ENCODE data around the gene CDK6. TPM values are rescaled to one million over a fixed set of nuclear protein-coding genes. Genes with fewer than 3 reads are reported as not detected.

The CDK6 gene
- total RNA-seq, 2 donors from 2014 or later = 13.6 to 39.9 TPM

DNA sequence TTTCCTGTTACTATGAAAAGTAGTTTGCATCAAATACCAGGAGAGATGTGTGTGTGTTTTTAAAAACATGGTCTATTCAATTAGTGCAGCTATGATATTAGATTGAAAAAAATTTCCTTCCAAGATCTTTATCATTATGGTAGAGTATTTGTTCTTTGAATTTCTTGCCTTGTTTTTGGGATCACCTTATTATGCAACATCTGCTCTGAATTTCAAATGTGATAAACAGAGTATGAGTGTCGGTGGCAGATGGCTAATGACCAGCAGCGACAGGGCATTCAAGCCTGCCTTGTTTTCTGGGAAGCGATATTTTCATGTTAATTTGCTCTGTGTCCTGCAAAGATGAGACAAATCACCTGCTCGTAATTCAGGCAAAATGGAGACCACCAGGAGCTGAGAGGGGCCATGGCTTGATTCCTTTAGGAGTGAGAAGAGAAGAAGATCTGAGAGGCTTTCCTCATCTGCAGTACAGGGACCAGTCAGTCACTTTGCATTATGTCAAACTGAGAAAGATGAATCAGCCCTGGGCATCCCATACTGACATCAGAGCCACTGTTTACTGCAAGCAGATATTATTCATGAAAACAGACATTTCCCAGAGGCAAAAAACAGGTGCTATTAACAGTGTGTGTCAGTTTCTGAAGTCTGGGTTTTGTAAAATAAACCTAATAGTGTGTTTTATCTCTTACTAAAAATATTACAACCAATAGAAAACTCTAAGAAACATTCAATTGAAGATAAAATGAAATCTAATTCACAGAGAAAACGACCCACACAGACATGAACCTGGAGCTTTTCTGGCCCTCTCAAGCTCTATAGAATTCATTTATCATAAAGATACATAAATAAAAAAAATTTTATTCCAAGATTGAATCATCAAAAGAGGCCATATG lies 67.6 kb downstream of the CDK6 start:
- Histone ChIP-seq H3K9me3 (no peaks in the 10 kb centered on the region), H3K4me1 (replicated peaks) (no peaks in the 10 kb centered on the region), H3K27me3 (replicated peaks; ENCODE audit: insufficient read depth) (no peaks in the 10 kb centered on the region), H3K4me3 (no peak overlapping the region), H3K36me3 (no peaks in the 10 kb centered on the region), H3K27ac (no peak overlapping the region)
- intact Hi-C loops (cut with DNase I) = no loop called here
- no peak for DNase-seq (ENCODE audit: low spot score)
- WGBS = 91% methylated on average over 5 of the region's 5 CpGs
- TF ChIP-seq, protein P1, sequence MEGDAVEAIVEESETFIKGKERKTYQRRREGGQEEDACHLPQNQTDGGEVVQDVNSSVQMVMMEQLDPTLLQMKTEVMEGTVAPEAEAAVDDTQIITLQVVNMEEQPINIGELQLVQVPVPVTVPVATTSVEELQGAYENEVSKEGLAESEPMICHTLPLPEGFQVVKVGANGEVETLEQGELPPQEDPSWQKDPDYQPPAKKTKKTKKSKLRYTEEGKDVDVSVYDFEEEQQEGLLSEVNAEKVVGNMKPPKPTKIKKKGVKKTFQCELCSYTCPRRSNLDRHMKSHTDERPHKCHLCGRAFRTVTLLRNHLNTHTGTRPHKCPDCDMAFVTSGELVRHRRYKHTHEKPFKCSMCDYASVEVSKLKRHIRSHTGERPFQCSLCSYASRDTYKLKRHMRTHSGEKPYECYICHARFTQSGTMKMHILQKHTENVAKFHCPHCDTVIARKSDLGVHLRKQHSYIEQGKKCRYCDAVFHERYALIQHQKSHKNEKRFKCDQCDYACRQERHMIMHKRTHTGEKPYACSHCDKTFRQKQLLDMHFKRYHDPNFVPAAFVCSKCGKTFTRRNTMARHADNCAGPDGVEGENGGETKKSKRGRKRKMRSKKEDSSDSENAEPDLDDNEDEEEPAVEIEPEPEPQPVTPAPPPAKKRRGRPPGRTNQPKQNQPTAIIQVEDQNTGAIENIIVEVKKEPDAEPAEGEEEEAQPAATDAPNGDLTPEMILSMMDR (IDR thresholded peaks at IDR 0.05) = no peak
- TF ChIP-seq POLR2AphosphoS5 (IDR thresholded peaks at IDR 0.05) = no peak
- no peak for TF ChIP-seq POLR2A (IDR thresholded peaks at IDR 0.05)

DNA sequence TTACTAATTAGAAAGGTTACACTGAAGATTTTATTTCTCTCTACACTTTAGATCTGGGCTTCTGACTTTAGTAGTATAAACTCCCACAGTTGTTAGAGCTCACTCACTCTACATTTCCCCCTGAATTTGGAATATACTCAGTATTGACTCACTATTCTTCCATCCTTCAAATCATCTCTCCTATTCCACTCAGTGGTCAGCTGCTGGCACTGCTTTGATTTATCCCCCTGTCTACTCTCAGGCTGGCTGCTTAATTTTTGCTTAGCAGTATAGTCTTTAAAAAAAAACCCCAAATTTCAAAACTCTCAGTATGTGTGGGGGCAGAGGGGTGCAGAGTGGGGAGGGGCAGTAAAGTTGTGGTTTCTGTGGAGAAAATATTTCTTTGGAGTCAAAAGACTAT lies 68.9 kb downstream of the CDK6 start:
- Histone ChIP-seq H3K36me3 (no peaks in the 10 kb centered on the region), H3K4me3 (no peak overlapping the region), H3K27me3 (replicated peaks; ENCODE audit: insufficient read depth) (no peaks in the 10 kb centered on the region), H3K4me1 (replicated peaks) (no peaks in the 10 kb centered on the region), H3K27ac (no peak overlapping the region), H3K9me3 (no peaks in the 10 kb centered on the region)
- intact Hi-C loops (cut with DNase I) = no loop called here
- DNase-seq (ENCODE audit: low spot score) = no peak
- TF ChIP-seq POLR2AphosphoS5 (IDR thresholded peaks at IDR 0.05) (no peak), POLR2A (IDR thresholded peaks at IDR 0.05) (no peak)
- TF ChIP-seq, protein P1 (IDR thresholded peaks at IDR 0.05) = no peak

DNA sequence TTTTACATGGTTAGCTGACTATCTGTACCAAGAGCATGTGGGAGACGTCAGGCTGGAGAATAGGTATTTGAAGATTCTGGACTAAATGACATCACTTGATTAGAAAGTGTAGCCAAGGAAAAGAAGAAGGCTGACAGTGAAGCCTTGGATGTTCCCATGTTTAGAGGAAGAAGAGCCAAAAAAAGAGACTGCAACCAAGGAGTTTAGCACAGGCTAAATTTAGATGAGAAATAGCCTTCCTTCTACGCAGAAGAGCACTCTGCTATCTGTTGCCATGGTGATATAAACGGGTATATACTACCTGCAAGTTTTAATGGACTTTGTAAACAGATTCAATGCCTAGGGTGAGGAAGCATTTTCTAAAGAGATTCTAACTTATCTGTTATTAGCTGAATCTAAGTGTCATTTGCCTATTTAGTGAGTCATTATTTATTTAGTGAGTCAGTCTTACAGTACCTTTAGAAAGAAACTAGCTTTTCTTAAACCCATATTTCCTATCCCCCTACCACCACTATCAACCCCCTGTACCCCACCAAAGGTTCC lies 69.8 kb downstream of the CDK6 start:
- no peaks in the 10 kb centered on the region for H3K27me3 ChIP-seq (replicated peaks; ENCODE audit: insufficient read depth)
- H3K36me3 ChIP-seq = no peaks in the 10 kb centered on the region
- H3K27ac ChIP-seq = no peak overlapping the region
- H3K4me1 ChIP-seq (replicated peaks) = no peaks in the 10 kb centered on the region
- no peak overlapping the region for H3K4me3 ChIP-seq
- H3K9me3 ChIP-seq = no peaks in the 10 kb centered on the region
- no peak for DNase-seq (ENCODE audit: low spot score)
- no peak for TF ChIP-seq POLR2A (IDR thresholded peaks at IDR 0.05)
- no peak for TF ChIP-seq POLR2AphosphoS5 (IDR thresholded peaks at IDR 0.05)
- TF ChIP-seq, protein P1 (IDR thresholded peaks at IDR 0.05) = no peak
- 24% methylated on average over 3 of the region's 3 CpGs for WGBS
- intact Hi-C loops (cut with DNase I) = no loop called here

DNA sequence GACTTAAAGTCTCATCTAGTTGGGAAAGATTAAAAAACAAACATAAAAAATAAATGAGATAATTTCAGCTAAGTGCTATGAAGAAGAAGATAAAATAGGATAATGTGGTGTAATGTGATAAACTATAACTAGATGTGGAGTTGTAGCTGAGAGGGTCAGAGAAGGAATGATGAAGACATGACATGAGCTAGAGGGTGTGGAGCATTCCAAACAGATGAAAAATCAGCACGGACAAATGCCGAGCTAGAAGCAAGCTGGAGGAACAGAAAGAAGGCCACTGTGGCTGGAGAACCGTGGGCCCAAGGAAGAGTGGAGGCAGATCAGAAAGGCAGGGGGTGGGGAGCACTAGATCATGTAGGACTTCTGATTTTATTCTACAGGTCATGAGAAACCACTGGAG lies 70.6 kb downstream of the CDK6 start:
- Histone ChIP-seq H3K4me3 (no peak overlapping the region), H3K9me3 (no peaks in the 10 kb centered on the region), H3K27me3 (replicated peaks; ENCODE audit: insufficient read depth) (no peaks in the 10 kb centered on the region), H3K4me1 (replicated peaks) (no peaks in the 10 kb centered on the region), H3K27ac (no peak overlapping the region), H3K36me3 (no peaks in the 10 kb centered on the region)
- no peak for TF ChIP-seq POLR2AphosphoS5 (IDR thresholded peaks at IDR 0.05)
- TF ChIP-seq, protein P1 (IDR thresholded peaks at IDR 0.05) = no peak
- TF ChIP-seq POLR2A (IDR thresholded peaks at IDR 0.05) = no peak
- intact Hi-C loops (cut with DNase I) = no loop called here
- DNase-seq (ENCODE audit: low spot score) = no peak
- 73% methylated on average over 3 of the region's 3 CpGs for WGBS

All from prostate gland (tissue), 2 donors.